Ovary (tissue), 9 donors: Measurements from ENCODE around the gene ADCY10. TPM values are rescaled to one million over a fixed set of nuclear protein-coding genes. Genes with fewer than 3 reads are reported as not detected.

Experiments used
- DNase-seq, 5 donors: peaks; one replicate each; pipeline ENCODE4 v3.0.0-alpha.2; 2019 to 2020
- H3K27ac ChIP-seq, 2 donors: fragments of 200-600 bp; one replicate each; pipeline versions ENCODE4 v1.5.1 to v1.8.0; 2019 to 2022
- H3K27me3 ChIP-seq: fragments of 200-600 bp; one replicate; pipeline ENCODE4 v1.8.0; 2022
- H3K36me3 ChIP-seq: fragments of 200-600 bp; sonication (generic); one replicate; pipeline ENCODE4 v1.5.1; 2019
- H3K4me1 ChIP-seq: one replicate; pipeline ENCODE4 v1.8.1; 2013; ENCODE audit warnings: mild to moderate bottlenecking, moderate library complexity; ENCODE audit not compliant: insufficient read depth
- H3K4me3 ChIP-seq: fragments of 200-600 bp; sonication (generic); one replicate; pipeline ENCODE4 v1.5.1; 2017
- H3K9me3 ChIP-seq, 2 donors: fragments of 200-600 bp in 1 of 2; sonication (generic) in 1 of 2; one replicate each; pipeline versions ENCODE4 v1.5.1 to v1.8.1; 2013 to 2019; ENCODE audit warnings: mild to moderate bottlenecking in 1 of 2, moderate library complexity in 1 of 2
- CTCF ChIP-seq, 3 donors: fragments of 450-650 bp in 2 of 3; fragments of 200-600 bp in 1 of 3; IDR thresholded peaks; one replicate each; pipeline versions ENCODE4 v1.5.1 to v1.8.0; 2016 to 2022; ENCODE audit warnings: antibody characterized with exemption in 3 of 3, mild to moderate bottlenecking in 1 of 3
- EP300 ChIP-seq: sonication (generic); formaldehyde crosslinking; IDR thresholded peaks from one replicate; pipeline ENCODE4 v1.6.1; 2017; ENCODE audit warnings: antibody characterized with exemption
- POLR2A ChIP-seq: fragments of 450-650 bp; IDR thresholded peaks from one replicate; pipeline ENCODE4 v1.6.1; 2017; ENCODE audit warnings: antibody characterized with exemption, mild to moderate bottlenecking, moderate library complexity
- WGBS, 3 donors: extraction: QIAGEN DNeasy Blood & Tissue Kit in 1 of 3; methylation state at CpG; one replicate each; pipeline versions ENCODE4 v1.1.5 to v1.1.7; 2013 to 2017; 5-methylcytosine and 5-hydroxymethylcytosine counted together
- intact Hi-C, 4 donors: fragments of 100-400 bp; cut with DNase I; formaldehyde crosslinking; loops; one replicate each; pipeline versions ENCODE4 v1.11.0 to v1.15.1; 2022 to 2023
- polyA plus RNA-seq, 2 donors: library from polyadenylated mRNA; stranded (reverse); fragments of 200-250 nt in 1 of 2; fragments of 350-450 nt in 1 of 2; fragmentation: Illumina TruSeq in 1 of 2; extraction: RNeasy Lipid Tissue Mini Kit (QIAGEN cat#74804) in 1 of 2; gene quantifications; one replicate each; pipeline ENCODE4 v1.2.3, GENCODE V29; 2013 to 2014
- total RNA-seq, 7 donors: library from RNA; depleted of rRNA in 2 of 7; stranded (reverse); fragments of >200 nt in 2 of 7; fragmentation: NEBNext Ultra II Directional in 3 of 7; extraction: Animal tissue kit (Norgen Biotek cat#: 25700) in 3 of 7; gene quantifications; one replicate each; pipeline versions ENCODE4 v1.1.0 to v1.2.4, GENCODE V29; 2016 to 2023
- donor health status: DM: no; HTN: no; CAD: no; lungs with moderate emphysema.
- donor health status: DM: no; HTN: no; CAD: no.
- donor health status: Bipolar disorder and iron deficiency.
- donor health status: DM: yes; HTN: yes; CAD: no.
- donor health status: DM: no; HTN: no; CAD: no.
- donor health status: DM: yes; HTN: yes; CAD: no.

Gene ADCY10
- total and polyA plus RNA-seq, 9 donors = 0.05 to 0.23 (median 0.08) TPM; not detected in 3

DNA sequence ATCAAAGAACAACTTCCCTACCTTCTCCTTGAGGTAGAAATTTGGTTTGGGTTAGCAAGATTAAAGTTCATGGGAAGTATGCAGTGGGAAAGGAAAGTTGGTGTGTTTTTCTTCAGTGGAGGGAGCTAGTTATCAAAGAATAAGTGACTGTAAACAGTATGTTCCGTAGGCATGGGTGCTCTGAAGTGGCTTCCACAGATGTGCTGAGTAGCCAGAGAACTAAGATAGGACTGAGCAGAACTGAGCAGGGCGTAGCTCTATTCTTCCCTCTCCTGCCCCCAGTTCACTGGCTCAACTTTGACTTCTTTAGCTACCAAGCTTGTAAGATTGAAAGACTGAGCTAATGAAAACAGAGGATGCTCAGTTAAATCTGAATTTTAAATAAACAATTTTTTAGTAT is 3.4 kb downstream of the ADCY10 start:
- DNase-seq = no peak
- 40 to 51% (median 40%) methylated on average over 2 of the region's 2 CpGs for whole genome bisulfite sequencing, 3 donors
- H3K9me3 ChIP-seq = no peaks in the 10 kb centered on the region
- H3K4me3 ChIP-seq = no peak overlapping the region
- intact Hi-C loops = no loop called here
- no peak overlapping the region for H3K27ac ChIP-seq
- no peaks in the 10 kb centered on the region for H3K36me3 ChIP-seq
- TF ChIP-seq EP300 (no peak), CTCF (IDR thresholded peaks at IDR 0.05) (no peak)
- no peaks in the 10 kb centered on the region for H3K27me3 ChIP-seq
- peaks cover 4% of the 10 kb centered on the region for H3K4me1 ChIP-seq

- H3K27ac ChIP-seq = no peak overlapping the region
- H3K4me3 ChIP-seq = no peak overlapping the region
- DNase-seq = no peak
- WGBS, 3 donors = 90 to 92% (median 91%) methylated on average over 6 of the region's 6 CpGs
- no peaks in the 10 kb centered on the region for H3K9me3 ChIP-seq
- no peaks in the 10 kb centered on the region for H3K27me3 ChIP-seq
- no peaks in the 10 kb centered on the region for H3K36me3 ChIP-seq
- intact Hi-C loops = no loop called here
- no peak for TF ChIP-seq CTCF (IDR thresholded peaks at IDR 0.05)
- no peak for TF ChIP-seq EP300
- TF ChIP-seq POLR2A = no peak
- H3K4me1 ChIP-seq = peaks cover 4% of the 10 kb centered on the region
Measured at GRCh38 chr1:167909691-167910180, 4.2 kb downstream of the ADCY10 start.

DNA sequence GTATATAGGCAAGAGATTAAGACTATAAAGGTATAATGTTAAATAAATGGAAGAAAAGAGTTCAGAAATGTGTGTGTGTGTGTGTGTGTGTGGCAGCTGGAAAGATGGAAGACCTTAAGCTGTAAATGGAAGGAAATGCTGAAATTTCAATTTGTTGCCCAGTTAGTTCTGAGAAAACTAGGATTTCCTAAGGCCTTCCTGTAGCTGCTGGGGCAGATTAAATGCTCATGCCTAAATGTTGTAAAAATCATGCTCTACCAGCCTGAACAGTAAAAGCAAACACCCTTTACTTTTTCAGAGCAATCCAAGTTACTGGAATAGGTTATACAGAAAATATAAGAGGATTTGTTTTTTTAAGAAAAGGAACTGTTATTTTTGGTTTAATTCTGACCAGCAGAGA is 8.3 kb downstream of the ADCY10 start:
- no peak for TF ChIP-seq EP300
- TF ChIP-seq POLR2A = no peak
- TF ChIP-seq CTCF (IDR thresholded peaks at IDR 0.05) = no peak
- H3K36me3 ChIP-seq = no peaks in the 10 kb centered on the region
- no peak overlapping the region for H3K4me3 ChIP-seq
- no peaks in the 10 kb centered on the region for H3K9me3 ChIP-seq
- no peaks in the 10 kb centered on the region for H3K27me3 ChIP-seq
- no peak for DNase-seq
- intact Hi-C loops = no loop called here
- H3K4me1 ChIP-seq = peaks cover 4% of the 10 kb centered on the region
- H3K27ac ChIP-seq = no peak overlapping the region

DNA sequence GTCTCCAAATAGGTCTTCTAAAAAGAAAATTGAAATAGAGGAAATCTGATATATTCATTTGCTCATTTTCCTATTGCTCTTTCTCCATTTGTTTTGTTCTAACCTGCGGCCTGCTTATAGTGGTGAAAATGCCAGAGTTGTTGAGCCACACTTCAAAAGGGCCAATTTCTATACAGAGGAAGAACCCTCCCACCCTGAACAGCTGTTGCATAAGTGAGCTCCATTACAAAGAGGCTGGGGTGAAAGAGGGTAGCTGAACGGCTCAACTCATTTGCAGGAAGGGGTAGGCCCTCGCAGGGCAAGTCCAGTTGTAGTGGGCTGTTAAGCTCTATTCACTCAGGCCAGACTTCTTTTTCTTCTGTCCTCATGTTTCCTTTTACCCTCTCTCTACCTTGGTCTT is 8.8 kb downstream of the ADCY10 start:
- no peak for DNase-seq
- Histone ChIP-seq H3K4me1 (no peaks in the 10 kb centered on the region), H3K9me3 (no peaks in the 10 kb centered on the region), H3K27me3 (no peaks in the 10 kb centered on the region), H3K36me3 (no peaks in the 10 kb centered on the region), H3K4me3 (no peak overlapping the region), H3K27ac (no peak overlapping the region)
- 58 to 71% (median 60%) methylated on average over 3 of the region's 3 CpGs for whole genome bisulfite sequencing, 3 donors
- TF ChIP-seq POLR2A (no peak), CTCF (IDR thresholded peaks at IDR 0.05) (no peak), EP300 (no peak)
- intact Hi-C loops = no loop called here
